Embryonic facial prominence (tissue), 1 donor: Measurements from ENCODE around the gene GLUL.

Experiments used
- DNase-seq: peaks from one replicate; pipeline ENCODE4 v3.0.0-alpha.2; 2016; ENCODE audit errors: extremely low spot score

Gene GLUL

GRCh38 chr1:182391362-182392049, at the start of gene GLUL:
TSS of gene GLUL (minus strand) at chr1:182391790. CDS start at chr1:182388737, 3,053 bp downstream.
- DNase-seq = peak; percentile 85

- no peak for DNase-seq
These were observed 46.7 kb upstream of the GLUL start for GRCh38 chr1:182438326-182438725.

GRCh38 chr1:182433580-182433979, 42.0 kb upstream of the GLUL start:
- no peak for DNase-seq

- DNase-seq = no peak
These were observed 39.7 kb upstream of the GLUL start for GRCh38 chr1:182431278-182431677.

GRCh38 chr1:182430263-182431068, 38.9 kb upstream of the GLUL start:
- DNase-seq = no peak

GRCh38 chr1:182428043-182428442, 36.5 kb upstream of the GLUL start:
- DNase-seq = no peak

- no peak for DNase-seq
These were observed 35.1 kb upstream of the GLUL start for GRCh38 chr1:182426442-182427430.

- DNase-seq = no peak
These were observed 24.2 kb upstream of the GLUL start for GRCh38 chr1:182415789-182416188.

GRCh38 chr1:182413969-182414368, 22.4 kb upstream of the GLUL start:
- no peak for DNase-seq

GRCh38 chr1:182413486-182413885, 21.9 kb upstream of the GLUL start:
- no peak for DNase-seq

- no peak for DNase-seq
These were observed 19.2 kb upstream of the GLUL start for GRCh38 chr1:182410620-182411273.

GRCh38 chr1:182410138-182410537, 18.5 kb upstream of the GLUL start:
- DNase-seq = no peak

- DNase-seq = no peak
These were observed 17.0 kb upstream of the GLUL start for GRCh38 chr1:182408435-182409075.

- no peak for DNase-seq
These were observed 16.1 kb upstream of the GLUL start for GRCh38 chr1:182407724-182408123.

GRCh38 chr1:182406012-182406411, 14.4 kb upstream of the GLUL start:
- DNase-seq = no peak

GRCh38 chr1:182405578-182405977, 14.0 kb upstream of the GLUL start:
- DNase-seq = no peak

- DNase-seq = no peak
These were observed 13.2 kb upstream of the GLUL start for GRCh38 chr1:182404781-182405180.

- DNase-seq = no peak
These were observed 9.0 kb upstream of the GLUL start, which contains the start of gene TEDDM1 for GRCh38 chr1:182400567-182400966. TSS of gene TEDDM1 (minus strand) at chr1:182400667. CDS start at chr1:182400485, 182 bp downstream.

- no peak for DNase-seq
These were observed 6.2 kb upstream of the GLUL start for GRCh38 chr1:182397653-182398393.

- no peak for DNase-seq
These were observed 4.3 kb upstream of the GLUL start for GRCh38 chr1:182395906-182396305.
